ENCODE results near the gene GAS6.

DNA sequence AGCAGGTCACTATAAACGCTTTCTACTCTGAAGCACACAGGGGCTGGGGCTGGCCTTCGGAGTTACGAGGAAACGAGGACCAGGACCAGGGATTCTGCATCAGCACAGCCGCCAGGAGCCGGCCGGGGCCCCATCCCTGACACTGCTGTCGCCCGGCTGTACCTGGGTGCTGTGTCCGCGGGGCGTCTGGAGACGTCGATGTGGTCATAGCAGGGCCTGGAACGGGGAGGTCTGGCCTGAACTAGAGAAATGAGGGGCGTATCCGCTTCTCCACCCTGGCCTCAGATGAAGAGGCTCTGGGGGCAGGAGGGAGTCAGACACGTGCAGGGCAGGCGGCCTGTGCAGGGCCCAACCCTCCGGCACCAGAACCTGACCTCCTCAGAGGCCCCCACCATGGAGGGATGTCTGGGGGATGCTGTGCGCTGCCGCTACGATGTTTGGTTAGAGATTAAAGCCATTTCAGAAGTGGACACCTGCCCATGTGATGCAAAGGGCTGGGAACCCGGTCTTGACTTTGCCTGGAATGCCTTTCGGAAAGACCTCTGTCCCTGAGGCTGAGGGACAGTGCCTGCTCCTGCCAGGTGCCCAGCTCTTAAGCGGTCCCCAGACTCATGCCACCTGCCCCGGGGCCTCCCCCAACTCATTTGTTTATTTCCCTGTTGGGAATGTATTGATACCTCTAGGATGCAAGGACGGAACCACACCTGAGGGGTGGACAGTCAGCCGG, 21.4 kb downstream of the GAS6 start:
- TF ChIP-seq ZNF768 (tag by site-specific recombination; IDR thresholded peaks at IDR 0.05): no peak
- TF ChIP-seq, protein P1, sequence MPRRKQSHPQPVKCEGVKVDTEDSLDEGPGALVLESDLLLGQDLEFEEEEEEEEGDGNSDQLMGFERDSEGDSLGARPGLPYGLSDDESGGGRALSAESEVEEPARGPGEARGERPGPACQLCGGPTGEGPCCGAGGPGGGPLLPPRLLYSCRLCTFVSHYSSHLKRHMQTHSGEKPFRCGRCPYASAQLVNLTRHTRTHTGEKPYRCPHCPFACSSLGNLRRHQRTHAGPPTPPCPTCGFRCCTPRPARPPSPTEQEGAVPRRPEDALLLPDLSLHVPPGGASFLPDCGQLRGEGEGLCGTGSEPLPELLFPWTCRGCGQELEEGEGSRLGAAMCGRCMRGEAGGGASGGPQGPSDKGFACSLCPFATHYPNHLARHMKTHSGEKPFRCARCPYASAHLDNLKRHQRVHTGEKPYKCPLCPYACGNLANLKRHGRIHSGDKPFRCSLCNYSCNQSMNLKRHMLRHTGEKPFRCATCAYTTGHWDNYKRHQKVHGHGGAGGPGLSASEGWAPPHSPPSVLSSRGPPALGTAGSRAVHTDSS (tag by site-specific recombination; IDR thresholded peaks at IDR 0.05): no peak
- TF ChIP-seq, protein P2, sequence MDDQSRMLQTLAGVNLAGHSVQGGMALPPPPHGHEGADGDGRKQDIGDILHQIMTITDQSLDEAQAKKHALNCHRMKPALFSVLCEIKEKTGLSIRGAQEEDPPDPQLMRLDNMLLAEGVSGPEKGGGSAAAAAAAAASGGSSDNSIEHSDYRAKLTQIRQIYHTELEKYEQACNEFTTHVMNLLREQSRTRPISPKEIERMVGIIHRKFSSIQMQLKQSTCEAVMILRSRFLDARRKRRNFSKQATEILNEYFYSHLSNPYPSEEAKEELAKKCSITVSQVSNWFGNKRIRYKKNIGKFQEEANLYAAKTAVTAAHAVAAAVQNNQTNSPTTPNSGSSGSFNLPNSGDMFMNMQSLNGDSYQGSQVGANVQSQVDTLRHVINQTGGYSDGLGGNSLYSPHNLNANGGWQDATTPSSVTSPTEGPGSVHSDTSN (CRISPR knock-in tag; IDR thresholded peaks at IDR 0.05): no peak
- no peak for TF ChIP-seq SETDB1 (IDR thresholded peaks at IDR 0.05; ENCODE audit: insufficient read length, low read length)
- TF ChIP-seq, protein P3, sequence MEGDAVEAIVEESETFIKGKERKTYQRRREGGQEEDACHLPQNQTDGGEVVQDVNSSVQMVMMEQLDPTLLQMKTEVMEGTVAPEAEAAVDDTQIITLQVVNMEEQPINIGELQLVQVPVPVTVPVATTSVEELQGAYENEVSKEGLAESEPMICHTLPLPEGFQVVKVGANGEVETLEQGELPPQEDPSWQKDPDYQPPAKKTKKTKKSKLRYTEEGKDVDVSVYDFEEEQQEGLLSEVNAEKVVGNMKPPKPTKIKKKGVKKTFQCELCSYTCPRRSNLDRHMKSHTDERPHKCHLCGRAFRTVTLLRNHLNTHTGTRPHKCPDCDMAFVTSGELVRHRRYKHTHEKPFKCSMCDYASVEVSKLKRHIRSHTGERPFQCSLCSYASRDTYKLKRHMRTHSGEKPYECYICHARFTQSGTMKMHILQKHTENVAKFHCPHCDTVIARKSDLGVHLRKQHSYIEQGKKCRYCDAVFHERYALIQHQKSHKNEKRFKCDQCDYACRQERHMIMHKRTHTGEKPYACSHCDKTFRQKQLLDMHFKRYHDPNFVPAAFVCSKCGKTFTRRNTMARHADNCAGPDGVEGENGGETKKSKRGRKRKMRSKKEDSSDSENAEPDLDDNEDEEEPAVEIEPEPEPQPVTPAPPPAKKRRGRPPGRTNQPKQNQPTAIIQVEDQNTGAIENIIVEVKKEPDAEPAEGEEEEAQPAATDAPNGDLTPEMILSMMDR (tag by site-specific recombination; IDR thresholded peaks at IDR 0.05): no peak
- no peak for TF ChIP-seq ZNF530 (tag by site-specific recombination; IDR thresholded peaks at IDR 0.05; ENCODE audit: low read depth)
- TF ChIP-seq, protein P4, sequence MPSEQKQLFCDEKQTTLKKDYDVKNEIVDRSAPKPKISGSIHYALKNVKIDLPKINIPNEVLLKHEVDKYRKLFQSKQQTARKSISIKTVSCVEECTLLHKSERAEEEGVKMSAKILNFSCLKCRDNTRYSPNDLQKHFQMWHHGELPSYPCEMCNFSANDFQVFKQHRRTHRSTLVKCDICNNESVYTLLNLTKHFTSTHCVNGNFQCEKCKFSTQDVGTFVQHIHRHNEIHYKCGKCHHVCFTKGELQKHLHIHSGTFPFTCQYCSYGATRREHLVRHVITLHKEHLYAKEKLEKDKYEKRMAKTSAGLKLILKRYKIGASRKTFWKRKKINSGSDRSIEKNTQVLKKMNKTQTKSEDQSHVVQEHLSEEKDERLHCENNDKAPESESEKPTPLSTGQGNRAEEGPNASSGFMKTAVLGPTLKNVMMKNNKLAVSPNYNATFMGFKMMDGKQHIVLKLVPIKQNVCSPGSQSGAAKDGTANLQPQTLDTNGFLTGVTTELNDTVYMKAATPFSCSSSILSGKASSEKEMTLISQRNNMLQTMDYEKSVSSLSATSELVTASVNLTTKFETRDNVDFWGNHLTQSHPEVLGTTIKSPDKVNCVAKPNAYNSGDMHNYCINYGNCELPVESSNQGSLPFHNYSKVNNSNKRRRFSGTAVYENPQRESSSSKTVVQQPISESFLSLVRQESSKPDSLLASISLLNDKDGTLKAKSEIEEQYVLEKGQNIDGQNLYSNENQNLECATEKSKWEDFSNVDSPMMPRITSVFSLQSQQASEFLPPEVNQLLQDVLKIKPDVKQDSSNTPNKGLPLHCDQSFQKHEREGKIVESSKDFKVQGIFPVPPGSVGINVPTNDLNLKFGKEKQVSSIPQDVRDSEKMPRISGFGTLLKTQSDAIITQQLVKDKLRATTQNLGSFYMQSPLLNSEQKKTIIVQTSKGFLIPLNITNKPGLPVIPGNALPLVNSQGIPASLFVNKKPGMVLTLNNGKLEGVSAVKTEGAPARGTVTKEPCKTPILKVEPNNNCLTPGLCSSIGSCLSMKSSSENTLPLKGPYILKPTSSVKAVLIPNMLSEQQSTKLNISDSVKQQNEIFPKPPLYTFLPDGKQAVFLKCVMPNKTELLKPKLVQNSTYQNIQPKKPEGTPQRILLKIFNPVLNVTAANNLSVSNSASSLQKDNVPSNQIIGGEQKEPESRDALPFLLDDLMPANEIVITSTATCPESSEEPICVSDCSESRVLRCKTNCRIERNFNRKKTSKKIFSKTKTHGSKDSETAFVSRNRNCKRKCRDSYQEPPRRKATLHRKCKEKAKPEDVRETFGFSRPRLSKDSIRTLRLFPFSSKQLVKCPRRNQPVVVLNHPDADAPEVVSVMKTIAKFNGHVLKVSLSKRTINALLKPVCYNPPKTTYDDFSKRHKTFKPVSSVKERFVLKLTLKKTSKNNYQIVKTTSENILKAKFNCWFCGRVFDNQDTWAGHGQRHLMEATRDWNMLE (tag by site-specific recombination; conservative IDR thresholded peaks at IDR 0.05; ENCODE audit: low read depth): no peak

Data from HEK293 (cell line).